Gastrocnemius medialis (tissue), 4 donors: ENCODE measurements around the gene TP63.

Source experiments
- POLR2A ChIP-seq, 2 donors: fragments of 450-650 bp; IDR thresholded peaks; one replicate each; pipeline ENCODE4 v1.6.1; 2017; ENCODE audit warnings: antibody characterized with exemption in 2 of 2, mild to moderate bottlenecking in 2 of 2, moderate library complexity in 2 of 2
- TF ChIP-seq, protein P1 (sequence below), 5 experiments: fragments of 450-650 bp in 3 of 5; fragments of 200-600 bp in 2 of 5; sonication (generic) in 2 of 5; IDR thresholded peaks in 4 of 5; conservative IDR thresholded peaks in 1 of 5; 1 replicate in 4 of 5; 2 replicates in 1 of 5; pipeline ENCODE4 v1.5.1; 2016 to 2019; ENCODE audit warnings: antibody characterized with exemption in 5 of 5, mild to moderate bottlenecking in 3 of 5, moderate library complexity in 3 of 5

DNA sequence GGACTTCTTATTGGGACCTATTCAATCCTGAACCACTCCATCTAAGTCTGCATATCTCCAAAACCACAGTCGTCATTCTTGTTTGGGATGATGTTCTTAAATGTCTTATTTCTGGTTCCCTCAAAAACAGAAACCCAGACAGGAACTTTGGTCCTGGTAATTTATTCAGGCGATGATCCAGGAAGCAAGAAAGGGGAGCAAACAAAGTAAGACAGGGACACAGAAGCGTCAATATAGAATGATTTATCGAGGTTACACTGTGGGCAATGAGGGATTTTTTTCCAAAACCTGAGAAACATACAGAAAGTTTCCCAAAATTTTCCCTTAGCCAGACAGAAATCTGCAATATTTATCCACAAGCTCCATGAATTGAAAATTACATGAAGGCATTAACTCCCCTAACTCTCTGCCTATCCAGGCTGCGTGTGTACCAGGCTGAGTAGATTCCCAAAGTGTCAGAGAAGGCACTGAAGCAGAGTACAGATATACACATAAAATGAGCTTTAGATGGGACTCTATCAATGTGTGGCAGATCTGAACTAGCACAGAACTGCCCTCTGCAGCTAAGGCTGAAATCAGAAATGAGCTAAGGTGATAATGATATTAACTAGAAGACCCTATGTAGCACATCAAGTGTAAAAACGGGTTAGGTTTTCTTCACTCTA is 43.2 kb downstream of the TP63 start:
- TF ChIP-seq, protein P1, sequence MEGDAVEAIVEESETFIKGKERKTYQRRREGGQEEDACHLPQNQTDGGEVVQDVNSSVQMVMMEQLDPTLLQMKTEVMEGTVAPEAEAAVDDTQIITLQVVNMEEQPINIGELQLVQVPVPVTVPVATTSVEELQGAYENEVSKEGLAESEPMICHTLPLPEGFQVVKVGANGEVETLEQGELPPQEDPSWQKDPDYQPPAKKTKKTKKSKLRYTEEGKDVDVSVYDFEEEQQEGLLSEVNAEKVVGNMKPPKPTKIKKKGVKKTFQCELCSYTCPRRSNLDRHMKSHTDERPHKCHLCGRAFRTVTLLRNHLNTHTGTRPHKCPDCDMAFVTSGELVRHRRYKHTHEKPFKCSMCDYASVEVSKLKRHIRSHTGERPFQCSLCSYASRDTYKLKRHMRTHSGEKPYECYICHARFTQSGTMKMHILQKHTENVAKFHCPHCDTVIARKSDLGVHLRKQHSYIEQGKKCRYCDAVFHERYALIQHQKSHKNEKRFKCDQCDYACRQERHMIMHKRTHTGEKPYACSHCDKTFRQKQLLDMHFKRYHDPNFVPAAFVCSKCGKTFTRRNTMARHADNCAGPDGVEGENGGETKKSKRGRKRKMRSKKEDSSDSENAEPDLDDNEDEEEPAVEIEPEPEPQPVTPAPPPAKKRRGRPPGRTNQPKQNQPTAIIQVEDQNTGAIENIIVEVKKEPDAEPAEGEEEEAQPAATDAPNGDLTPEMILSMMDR (IDR thresholded peaks at IDR 0.05 in 4 of 5, conservative IDR thresholded peaks at IDR 0.05 in 1 of 5) = no peak
- TF ChIP-seq POLR2A (IDR thresholded peaks at IDR 0.05) = no peak
